GM19452 (cell line): ENCODE data around the gene B4GALT3.
"Not testable (repeated sequence)": the region's sequence is repeated elsewhere in the genome, so short reads cannot be mapped to it uniquely, and the experiment has no call there.

ENCODE experiments used
- ATAC-seq: cut with Tn5 transposase; IDR thresholded peaks from one replicate; pipeline ENCODE4 v1.9.1; 2021; ENCODE audit not compliant: unreplicated experiment

The B4GALT3 gene

DNA sequence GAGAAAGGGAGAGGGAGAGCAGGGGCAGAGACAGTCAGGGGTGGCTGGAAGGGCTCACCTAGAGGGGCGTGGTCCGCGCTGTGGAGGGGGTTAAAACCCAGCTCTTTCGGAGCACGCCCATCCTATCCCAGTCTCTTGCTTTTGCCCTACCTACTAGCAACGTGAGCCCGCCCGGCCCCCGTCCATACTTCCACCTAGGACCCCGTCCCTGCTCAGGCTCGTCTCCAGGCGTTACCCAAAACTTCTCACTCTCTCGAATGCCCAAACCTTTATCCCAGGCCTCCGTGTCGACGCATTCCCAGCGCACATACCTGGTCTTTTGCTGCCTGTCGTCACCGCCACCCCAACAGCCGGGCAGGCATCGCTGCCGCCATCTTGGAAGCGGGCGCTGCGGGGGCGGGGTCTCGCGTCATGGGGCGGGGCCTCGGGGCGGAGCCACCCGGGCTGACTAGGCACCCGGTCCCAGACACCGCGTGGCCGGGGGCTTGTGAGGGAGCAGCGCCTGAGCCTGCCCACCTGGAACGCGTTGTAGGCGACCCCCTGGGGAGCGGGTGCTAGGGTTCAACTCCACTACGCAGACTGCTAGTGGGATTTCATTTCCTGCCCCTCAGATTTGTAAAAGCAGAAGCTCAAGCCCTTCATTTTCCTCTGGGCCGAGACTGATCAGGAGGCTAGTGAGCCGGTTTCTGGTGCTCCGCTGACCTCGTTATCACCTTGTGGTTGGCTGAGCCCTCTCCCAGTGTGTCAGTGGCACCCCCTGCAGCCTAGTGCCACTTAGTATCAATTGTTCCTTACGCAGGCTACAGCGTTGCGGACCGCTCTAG lies at the start of gene B4GALT3:
Gene B4GALT3 (minus strand): TSS at position 396 of the 824 bp plus-strand sequence. CDS start 1,447 bp downstream, outside the sequence.
- peak; percentile 76 for ATAC-seq

DNA sequence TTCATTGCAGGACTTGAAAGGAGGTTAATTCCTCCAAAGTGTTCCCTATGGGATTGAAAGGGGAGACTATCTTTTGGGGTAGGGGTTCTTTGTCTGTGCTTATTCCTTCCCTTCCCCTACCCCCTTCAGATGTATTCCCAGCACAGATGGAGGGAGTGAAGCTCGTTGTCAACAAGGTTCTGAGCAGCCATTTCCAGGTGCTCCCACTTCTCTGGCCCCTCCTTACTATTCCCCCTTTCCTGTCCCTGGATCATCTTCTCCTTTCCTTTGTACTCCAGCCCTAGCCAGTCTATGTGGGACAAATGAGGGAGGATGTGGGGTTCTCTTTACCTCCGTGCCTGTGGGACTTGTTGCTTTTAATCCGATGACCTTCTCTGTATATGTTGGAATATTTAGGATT lies 49.5 kb upstream of the B4GALT3 start:
- no peak for ATAC-seq

DNA sequence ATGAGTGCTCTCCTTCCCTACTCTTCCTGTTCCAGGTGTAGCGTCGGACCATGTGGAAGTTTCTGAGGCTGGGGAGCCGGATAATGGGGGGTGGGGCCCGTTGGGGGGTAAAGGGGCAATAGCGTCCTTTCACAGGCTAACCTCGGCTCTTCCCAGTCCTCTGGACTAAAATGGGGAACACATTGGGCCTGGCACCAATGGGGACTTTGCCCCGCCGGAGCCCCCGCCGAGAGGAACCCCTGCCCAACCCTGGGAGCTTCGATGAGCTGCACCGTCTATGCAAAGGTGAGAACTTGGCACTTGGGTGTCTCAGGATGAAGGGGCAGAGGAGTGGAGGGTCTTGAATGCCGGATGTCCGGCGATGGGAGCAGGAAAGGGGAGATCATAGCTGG lies 49.0 kb upstream of the B4GALT3 start:
- ATAC-seq, result no peak

DNA sequence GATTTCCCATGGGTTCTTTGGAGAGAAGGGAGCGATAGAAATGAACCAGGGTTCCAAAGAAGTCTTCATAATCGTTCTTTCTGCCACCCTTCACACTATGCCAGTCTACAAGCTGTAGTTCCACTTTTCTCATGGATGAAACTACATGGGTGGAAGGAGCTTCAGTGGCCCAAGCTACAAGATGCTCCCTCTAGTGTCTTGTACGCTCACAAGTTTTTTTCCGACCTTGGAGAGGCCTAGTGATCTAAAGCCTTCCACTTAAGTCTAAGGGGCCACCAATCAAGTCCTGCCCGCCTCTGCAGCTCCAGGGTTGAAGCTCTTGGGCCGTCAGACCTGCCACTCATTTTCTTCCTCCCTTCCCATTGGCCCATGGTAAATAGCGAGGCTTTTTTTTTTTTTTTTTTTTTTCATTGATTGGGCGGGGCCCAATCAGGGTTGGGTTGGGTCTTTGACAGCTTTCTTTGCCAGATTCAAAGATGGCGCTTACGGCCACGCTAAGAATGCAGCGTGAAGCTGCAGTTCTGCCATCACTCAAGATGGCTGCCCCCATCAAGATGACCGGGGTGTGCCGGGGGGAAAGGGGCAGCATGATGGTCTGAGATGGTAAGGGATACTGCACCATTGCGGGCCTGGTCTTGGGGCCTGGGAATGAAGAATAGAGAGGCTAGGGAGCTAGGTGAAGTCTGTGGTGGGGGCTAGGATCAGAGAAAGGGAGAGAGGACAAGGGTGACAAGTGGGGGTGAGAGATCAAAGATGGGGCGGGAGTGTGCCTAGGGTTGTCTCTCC lies 48.4 kb upstream of the B4GALT3 start, which contains the start of gene TOMM40L:
Gene TOMM40L (plus strand): TSS at position 527 of the 786 bp plus-strand sequence. CDS start 430 bp downstream, outside the sequence.
- ATAC-seq, result peak; percentile 93

GRCh38 chr1:161225178-161225533 lies 47.8 kb upstream of the B4GALT3 start:
- ATAC-seq, result no peak

DNA sequence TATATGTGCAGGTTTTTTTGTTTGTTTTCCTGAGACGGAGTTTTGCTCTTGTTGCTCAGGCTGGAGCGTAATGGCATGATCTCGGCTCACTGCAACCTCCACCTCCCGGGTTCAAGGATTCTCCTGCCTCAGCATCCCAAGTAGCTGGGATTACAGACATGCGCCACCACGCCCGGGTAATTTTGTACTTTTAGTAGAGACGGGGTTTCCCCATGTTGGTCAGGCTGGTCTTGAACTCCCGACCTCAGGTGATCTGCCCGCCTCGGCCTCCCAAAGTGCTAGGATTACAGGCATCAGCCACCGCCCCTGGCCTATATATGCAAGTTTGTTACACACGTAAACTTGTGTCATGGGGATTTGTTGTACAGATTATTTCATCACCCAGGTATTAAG lies 47.4 kb upstream of the B4GALT3 start:
- not testable (repeated sequence) for ATAC-seq

GRCh38 chr1:161223805-161224694 lies 46.7 kb upstream of the B4GALT3 start:
- ATAC-seq, result no peak

GRCh38 chr1:161222175-161223019 lies 45.1 kb upstream of the B4GALT3 start:
- ATAC-seq, result no peak

- no peak for ATAC-seq
These were observed 42.7 kb upstream of the B4GALT3 start for GRCh38 chr1:161220002-161220401.

DNA sequence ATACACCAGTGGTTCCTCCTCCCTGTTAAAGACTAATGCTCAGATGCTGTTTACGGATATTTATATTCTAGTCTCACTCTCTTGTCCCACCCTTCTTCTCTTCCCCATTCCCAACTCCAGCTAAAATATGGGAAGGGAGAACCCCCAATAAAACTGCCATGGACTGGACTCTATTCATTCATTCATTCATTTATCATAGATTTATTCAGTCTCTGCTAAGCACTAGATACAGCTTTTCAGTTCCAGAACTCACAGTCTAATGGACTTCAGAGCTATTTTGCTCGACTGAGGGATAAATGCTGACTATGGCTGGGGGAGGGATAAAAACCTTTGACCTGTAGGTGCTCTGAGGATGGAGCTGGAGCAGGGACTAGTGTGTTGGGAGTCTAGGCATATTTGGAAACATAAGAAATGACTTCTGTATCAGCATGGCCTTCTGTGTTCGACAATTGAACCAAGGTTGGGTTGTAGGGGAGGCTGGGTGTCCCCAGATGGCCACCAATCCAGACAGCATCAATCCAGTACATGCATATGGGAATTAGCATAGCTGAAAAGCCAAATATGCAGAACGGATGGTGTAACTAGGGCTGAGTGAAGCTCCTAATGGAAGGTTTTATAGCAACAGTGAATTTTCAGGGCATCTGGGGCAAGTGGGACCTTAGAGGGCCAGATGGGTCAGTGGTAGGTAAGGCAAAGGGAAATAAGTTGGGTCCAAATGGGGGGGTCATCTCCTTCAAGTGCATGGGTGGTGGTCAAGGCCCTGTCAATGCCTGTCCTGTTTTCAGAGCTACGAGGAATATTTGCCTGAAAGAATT lies 42.0 kb upstream of the B4GALT3 start:
- ATAC-seq, result no peak

DNA sequence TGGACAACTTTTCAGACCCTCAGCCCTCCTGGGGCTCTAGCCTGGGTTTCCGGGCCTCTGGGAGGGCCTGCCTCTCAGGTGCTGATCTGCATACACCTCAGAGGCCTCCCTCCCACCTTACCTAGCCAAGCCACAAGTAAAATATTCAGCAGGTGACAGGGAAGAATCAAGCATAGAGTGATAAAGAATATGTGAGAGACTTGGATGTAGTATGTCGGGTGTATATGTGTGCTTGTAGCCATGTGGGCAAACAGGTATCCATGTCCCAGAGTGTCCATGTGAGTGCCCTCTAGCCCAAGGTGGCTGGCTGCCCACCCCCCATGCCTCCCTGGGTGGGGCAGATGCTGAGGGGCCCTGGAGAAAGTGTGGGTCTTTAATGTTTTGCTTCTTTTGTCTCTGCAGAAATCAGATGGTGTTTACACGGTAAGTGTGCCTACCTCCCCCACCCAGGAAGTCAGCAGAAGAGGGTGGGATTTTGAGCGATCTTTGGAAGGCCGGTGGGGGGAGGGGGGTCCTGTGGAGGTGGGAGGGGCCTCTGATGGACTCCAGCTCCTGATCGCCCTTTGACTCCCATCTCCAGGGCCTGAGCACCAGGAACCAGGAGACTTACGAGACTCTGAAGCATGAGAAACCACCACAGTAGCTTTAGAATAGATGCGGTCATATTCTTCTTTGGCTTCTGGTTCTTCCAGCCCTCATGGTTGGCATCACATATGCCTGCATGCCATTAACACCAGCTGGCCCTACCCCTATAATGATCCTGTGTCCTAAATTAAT lies 41.2 kb upstream of the B4GALT3 start:
- no peak for ATAC-seq

DNA sequence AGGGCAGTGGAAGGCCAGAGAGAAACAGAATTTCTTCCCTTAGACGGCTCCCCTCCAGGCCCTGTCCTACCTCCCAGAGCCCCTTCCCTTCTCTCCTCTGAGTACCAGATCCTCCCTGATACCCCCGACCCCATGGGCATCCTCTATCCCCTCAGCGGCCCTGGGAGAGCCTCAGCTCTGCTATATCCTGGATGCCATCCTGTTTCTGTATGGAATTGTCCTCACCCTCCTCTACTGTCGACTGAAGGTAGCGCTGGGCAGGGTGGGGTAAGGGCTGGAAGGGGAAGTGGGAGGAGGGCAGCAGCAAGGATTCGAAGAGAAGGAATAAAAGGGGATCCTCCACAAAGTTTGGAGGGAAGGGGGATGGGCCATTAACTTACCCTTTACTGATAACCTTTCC lies 40.5 kb upstream of the B4GALT3 start:
- no peak for ATAC-seq

DNA sequence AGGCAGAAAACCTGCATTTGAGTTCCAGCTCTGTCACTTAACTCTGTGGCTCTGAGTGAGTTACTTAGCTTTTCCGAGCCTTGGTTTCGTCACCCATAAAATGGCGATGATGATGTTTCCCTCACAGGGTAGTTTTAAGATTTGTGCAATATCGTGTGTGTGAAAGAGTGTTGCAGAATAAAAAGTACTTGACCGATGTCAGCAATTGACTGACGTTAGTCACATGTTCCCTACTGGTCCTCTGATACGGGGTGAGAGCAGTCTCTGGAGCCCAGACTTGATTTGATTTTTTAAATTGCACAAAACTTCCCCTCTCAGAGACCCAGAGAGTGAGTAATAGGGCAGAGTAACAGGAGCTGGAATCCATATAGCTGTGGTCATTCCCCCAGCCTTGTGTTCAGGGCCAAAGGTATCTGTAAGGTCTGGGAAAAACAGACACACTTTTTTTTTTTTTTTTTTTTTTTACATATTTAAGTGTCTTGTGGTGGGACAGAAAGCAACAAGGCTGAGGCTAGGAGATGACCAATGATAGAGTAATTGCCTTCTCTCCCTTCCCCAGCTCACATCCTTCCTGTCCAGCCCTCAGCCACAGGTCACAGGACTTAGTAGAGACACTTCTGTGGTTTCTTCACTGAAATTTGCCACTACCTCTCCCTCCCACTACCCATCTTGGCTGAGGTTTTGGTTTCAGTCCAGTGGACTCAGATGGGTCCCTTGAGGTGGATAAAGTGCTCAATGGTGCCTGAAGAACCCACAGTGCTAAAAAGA lies 39.8 kb upstream of the B4GALT3 start:
- peak; percentile 87 for ATAC-seq

DNA sequence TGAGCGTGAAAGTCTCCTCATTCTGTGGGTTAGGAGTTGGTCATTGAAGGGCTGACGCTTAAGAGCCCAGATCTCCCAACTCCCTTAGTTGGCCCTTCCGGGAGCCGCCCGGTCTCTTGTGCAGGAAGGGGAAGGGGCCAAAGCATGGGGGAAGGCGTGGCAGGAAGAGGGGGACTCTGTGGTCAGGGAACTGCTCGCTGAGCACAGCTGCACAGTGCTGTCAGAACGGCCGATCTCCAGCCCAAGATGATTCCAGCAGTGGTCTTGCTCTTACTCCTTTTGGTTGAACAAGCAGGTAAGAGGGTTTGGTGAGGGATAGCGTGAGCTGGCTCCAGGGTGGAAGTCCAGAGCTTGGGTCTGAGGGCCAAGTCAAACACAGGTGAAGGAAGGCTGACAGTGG lies 37.8 kb upstream of the B4GALT3 start, which contains the start of gene FCER1G:
Gene FCER1G (plus strand): TSS at position 220 of the 400 bp plus-strand sequence. CDS start 27 bp downstream, at position 247.
- ATAC-seq, result no peak

DNA sequence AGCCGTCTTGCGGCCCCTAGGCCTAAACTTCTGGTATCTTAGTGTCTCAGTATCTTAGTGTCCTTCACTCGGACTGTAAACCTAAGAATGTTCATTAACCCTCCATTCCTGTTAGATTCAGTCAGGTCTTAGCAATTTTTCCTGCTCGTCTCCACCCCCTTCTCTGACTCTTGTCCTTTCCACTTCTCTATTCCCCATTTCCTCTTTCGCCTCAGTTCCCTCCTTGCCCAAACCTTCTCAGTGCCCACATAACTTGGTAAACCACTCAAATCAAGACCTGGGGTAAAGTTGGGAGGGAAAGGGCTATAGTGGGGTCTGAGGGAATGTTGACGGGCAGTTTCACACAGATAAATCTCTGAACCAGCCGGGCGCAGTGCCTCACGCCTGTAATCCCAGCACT lies 37.1 kb upstream of the B4GALT3 start:
- no peak for ATAC-seq

- ATAC-seq, result no peak
These were observed 32.6 kb upstream of the B4GALT3 start for GRCh38 chr1:161209790-161210409.

DNA sequence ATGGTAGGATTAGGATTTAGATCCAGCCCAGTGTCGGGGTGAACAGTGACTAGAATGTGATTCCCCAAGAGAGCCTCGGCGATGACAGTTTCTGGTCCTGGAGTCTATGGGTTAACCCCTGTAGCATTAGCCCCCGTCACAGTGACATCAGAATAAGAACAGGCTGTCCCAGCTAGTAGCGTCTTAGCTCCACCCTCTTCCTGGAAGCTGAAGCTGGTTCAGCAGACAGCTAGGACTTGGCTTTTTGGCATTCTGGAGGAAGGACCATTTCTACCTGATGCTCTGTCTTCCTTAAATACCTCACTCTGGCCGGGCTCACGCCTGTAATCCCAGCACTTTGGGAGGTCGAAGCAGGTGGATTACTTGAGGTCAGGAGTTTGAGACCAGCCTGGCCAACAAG lies 29.9 kb upstream of the B4GALT3 start:
- ATAC-seq, result no peak
